Activated CD4-positive, alpha-beta T cell treated with anti-CD3 and anti-CD28 coated beads, Interleukin-2, amount 50 U/mL, for 16 hours (primary cell): Measurements from ENCODE around the gene ANXA3.
"Not testable (repeated sequence)": the region's sequence is repeated elsewhere in the genome, so short reads cannot be mapped to it uniquely, and the experiment has no call there.

Experiments used
- DNase-seq: peaks from one replicate; pipeline ENCODE4 v3.0.0-alpha.2; 2020

The ANXA3 gene

DNA sequence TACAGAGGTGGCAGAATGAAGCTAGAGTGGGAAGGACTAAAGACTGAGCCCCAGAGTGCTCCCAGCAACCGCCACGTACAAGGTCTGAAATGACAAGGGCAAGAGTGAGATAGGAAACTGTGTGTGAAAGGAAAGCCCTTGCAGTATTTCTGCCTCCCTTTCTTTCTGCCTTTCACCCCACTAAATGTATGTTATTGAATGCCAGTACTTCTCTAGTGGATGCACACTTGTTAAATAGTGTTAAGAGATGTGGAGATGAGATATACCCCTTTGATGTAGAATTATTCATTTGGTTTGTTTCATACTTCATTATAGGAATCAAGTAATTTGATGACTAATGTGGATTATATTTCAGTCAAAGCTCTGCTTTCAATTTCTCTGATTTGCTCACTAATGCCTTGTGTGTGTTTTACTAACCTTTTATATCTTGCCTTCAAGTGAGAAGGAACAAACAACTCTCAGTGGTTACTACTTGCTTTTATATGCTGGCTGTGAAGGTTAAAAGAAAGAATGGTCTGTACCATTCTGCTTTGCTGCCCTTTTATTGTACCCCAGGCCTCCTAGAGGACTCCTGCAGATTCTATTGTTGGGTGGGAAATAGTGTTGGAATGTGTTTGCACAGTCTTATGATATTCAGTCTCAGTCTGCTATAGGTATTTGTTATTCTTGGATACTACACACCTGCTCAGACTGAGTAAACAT is 8.0 kb upstream of the ANXA3 start:
- peak; percentile 14 for DNase-seq

DNA sequence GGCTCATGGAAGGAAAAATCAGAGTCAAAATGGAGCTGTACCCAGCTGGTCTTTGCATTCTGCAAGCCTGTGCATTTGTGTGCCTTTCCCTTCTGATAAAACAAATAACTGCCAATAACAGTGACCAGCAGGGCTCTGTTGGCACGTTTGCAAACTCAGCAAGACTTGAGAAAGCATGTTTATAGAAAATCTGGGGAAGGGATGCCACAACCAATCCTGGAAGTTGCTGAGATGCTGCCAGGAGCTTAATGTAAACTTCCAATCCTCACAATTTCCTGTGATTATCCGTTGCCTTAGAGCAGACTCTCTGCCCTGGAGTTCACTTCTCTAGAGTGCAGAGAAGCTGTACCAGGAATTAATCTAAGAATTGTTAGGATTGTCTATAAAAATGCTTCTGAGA is 6.9 kb upstream of the ANXA3 start:
- DNase-seq = no peak

GRCh38 chr4:78545275-78546246 is 6.0 kb upstream of the ANXA3 start:
- no peak for DNase-seq

- not testable (repeated sequence) for DNase-seq
Observed at GRCh38 chr4:78547899-78548298, 3.7 kb upstream of the ANXA3 start.

- not testable (repeated sequence) for DNase-seq
Observed at GRCh38 chr4:78548889-78549288, 2.7 kb upstream of the ANXA3 start.

- DNase-seq = peak; percentile 14
Observed at GRCh38 chr4:78552389-78553042, 946 bp downstream of the ANXA3 start.

DNA sequence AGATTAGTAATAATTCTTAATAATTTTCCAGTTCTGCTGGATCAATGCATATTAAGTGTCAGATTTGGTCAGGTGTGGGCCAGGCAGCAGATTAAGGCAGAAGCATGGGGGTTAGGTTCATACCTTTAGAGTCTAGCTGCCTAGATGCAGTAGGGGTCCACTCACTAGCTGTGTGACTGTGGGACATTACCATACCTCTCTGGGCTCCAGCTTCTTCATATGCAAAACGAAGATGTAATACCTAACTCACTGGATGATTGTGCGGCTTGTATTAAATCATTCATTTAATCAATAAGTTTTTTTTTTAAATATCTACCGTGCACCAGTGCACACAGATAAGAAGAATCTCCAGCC is 1.4 kb downstream of the ANXA3 start:
- DNase-seq = no peak

DNA sequence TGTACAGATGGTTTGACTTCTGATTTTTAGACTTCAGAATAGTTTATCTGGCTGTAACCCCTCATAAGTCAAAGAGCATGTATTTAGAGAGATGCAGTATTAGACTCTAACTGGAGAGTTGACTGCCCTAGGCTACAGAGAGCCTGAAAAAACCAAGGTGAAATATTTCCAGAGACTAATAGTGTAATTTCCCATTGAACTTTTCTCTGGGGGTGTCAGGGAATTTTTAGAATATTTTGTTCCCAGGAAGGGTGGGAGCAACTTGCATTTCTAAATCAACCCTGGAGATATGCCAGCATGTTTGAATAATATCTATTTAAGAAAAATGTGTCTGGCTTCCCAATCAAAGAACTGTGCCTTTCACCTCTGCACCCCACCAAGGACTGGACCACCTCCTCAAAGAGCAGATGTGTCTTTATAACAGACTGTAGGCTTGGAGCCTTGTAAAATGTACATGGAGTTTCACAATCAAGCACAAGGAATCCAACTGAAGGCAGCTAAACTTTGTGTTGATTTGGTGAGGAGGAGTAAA is 2.0 kb downstream of the ANXA3 start:
- DNase-seq = no peak

GRCh38 chr4:78556665-78557064 is 5.1 kb downstream of the ANXA3 start:
- no peak for DNase-seq

DNA sequence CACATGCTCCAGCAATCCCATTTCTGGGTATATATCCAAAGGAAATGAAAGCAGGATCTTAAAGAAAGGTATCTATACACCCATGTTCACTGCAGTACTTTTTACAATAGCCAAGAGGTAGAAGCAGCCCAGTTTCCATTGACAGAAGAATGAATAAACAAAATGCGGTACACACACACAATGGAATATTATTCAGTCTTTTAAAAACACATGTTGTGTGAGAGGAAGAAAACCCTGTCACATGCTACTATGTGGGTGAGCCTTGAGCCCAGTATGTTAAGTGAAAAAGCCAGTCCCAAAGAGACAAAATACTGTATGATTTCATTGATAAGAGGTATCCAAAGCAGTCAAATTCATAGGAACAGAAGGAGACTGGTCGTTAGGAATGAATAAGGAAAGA is 6.3 kb downstream of the ANXA3 start:
- no peak for DNase-seq

DNA sequence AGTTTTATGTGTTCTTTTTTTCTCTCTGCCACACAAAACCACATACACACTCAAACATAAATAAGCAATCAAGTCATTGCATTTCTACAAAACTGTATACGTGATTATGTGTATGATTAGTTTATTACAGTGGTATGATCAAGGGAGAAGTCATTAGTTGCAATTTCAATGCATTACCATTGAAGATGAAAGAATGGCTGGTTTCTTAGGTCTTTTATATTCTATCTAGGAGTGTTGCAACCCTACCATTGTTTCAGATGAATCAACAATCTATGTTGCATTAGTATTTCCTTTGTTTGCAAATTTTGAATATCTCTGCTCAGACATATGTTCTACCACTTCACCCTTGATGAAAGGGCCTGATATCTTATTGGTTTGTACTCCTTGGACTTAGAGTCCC is 6.8 kb downstream of the ANXA3 start:
- DNase-seq = no peak

DNA sequence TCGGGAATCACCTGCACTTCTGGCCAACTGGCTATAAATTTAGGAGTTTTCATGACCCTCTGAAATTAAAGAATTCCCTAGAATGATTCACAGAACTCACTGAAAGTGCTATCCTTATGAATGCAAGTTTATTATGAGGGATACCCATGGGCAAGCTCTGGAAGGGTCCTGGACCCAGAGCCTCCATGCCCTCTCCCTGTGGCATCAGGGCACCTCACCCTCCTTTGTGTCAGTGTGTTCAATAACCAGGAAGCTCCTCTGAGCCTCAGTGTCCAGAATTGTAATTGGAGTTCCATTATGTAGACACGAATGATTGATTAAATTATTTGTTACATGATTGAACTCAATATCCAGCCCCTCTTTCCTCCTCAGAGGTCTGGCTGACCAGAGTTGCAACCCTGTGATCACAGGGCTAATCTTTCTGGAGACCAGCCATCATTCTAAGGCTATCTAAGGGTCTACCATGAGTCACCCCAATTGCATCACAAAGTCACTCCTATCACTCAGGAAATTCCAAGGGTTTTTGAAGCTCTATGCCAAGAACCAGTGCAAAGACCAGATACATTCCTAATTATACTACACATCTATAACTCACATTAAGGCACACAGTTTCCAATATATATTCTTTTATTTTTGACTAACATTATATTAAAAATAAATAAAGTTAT is 8.9 kb downstream of the ANXA3 start:
- DNase-seq = no peak

GRCh38 chr4:78561677-78562076 is 10.1 kb downstream of the ANXA3 start:
- DNase-seq = no peak

DNA sequence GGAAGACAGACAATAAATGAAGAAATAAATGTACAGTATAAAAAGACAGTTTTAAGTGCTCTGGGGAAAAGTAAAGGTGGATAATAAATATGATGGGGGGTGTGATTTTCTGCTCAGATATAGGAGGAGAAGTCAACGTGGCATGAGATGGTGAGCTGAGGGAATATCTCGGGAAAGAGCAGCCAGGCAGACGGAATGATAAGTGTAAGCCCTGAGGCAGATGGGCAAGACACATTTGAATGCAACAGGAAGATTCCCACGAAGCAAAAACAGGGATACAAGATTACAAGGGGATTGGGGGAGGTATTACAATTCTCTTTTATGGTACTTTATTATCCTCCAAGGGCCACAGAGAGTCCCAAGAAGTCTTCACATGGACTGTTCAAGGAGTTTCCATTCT is 11.1 kb downstream of the ANXA3 start:
- DNase-seq = no peak

- no peak for DNase-seq
Observed at GRCh38 chr4:78565971-78566372, 14.4 kb downstream of the ANXA3 start.

DNA sequence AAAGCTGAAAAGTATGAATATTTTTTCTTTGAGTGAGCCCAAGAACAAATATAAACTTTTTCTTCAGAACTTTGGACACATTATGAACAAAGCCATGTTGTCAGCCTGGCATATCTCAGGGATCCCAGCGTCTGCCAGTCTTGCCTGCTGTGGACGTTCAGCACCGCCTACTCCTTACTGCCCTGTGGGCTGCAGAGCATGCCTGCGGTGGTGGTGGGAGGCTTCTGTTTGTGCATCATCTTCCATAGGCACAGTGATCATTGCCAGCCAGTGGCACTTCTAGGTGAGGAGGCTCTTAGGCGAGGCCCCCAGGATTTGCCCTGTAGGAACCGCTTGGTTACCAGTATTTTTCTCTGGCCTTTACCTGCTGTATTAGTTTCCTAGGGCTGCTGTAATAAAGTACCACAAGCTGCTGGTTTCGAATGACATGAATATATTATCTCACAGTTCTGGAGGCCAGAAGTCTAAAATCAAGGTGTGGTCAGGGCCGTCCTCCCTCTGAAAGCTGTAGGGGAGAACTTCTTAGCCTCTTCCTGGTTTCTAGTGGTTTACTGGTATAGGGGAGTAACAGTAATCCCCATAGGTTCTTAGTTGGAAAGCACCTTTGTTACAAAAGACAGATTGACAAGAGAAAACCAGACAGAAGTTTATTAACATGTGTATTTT is 15.4 kb downstream of the ANXA3 start:
- DNase-seq = no peak

DNA sequence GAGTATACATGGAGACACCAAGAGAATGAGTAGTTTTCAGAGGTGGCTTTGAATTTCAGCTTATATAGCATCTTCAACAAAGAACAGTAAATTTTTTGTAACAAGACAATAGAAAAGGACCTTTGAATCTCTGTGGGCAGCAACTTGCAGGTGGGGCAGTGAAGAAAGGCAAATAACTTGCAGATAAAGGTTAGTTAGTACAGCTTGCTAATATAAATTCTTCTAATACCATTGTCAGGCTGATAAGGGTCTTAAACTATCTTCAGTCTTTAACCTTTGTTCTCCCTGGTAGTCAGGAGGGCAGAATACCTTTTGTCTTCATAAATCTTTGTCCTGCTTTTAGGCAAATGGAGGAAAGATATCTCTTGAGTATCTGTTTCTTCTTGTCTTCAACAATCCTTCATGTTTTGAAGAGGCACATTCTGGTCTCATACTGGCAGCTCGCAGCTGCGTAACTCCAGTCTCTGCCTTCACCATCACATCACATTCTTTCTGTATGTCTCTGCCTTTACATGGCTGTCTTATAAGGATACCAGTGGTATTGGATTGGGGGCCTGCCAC is 16.0 kb downstream of the ANXA3 start:
- DNase-seq = no peak

- DNase-seq = no peak
Observed at GRCh38 chr4:78568640-78569305, 17.2 kb downstream of the ANXA3 start.

GRCh38 chr4:78569306-78569821 is 17.8 kb downstream of the ANXA3 start:
- no peak for DNase-seq

DNA sequence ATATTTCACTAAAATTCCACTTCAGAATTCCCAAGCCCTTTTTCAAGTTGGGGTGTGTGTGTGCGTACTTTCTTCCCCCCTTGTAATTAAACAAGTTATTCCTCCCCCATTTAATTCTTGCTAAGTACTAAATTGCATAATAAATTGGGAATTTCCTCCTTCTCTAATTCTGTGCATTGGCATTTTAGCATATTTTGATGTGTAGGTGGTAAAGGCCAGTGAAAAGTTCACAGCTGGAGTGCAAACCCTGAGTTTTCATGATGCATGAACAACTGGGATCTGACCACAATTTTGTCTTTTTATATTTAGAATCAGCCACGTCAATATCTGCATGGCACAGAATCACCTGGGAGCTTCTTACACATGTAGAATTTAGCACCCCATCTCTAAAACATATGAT is 18.5 kb downstream of the ANXA3 start:
- no peak for DNase-seq

DNA sequence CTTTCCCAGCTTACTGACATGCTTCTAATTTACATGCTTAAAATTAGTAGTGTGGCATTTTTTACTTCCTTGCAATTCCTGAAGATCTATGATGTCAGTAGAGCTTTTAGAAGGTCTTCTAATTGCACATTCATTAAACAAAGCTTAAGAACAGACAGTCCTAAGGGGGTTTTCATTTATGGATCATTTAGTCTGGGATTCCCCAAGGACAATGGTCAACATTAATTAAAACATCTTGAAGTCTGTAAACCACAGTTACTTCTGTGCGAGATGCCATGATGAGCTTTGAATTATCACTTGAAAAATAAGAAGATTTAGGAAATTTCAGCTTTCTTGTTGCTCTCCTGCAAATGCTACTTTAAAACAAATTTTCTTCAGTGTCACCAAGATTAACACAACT is 20.2 kb downstream of the ANXA3 start:
- no peak for DNase-seq
